Measurements from ENCODE around the gene BMX. TPM values are rescaled to one million over a fixed set of nuclear protein-coding genes. Genes with fewer than 3 reads are reported as not detected.

The BMX gene
- total and polyA plus RNA-seq, 9 of the 15 experiments (the other 6 are each of a cell fraction or from before 2014, with no cell fraction given): 0.45 to 4.2 (median 1.8) TPM

DNA sequence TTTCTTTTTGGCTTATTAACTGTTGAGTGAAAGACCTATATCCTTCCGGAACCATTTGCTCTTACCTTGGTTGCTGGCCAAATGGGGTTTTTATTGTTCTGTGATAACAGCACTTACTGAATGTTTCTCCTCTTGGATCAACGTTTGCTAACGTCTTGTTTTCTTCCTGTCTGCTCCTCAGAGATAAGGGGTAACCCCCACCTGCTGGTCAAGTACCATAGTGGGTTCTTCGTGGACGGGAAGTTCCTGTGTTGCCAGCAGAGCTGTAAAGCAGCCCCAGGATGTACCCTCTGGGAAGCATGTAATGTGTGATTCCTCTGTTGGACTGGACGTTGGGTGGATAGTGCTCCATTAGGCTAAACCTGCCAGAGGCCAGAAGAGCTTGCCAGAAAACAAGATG, 15.3 kb downstream of the BMX start (continued):
- TF ChIP-seq, protein P1, sequence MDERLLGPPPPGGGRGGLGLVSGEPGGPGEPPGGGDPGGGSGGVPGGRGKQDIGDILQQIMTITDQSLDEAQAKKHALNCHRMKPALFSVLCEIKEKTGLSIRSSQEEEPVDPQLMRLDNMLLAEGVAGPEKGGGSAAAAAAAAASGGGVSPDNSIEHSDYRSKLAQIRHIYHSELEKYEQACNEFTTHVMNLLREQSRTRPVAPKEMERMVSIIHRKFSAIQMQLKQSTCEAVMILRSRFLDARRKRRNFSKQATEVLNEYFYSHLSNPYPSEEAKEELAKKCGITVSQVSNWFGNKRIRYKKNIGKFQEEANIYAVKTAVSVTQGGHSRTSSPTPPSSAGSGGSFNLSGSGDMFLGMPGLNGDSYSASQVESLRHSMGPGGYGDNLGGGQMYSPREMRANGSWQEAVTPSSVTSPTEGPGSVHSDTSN (CRISPR knock-in tag; IDR thresholded peaks at IDR 0.05; ENCODE audit: low read depth): no peak
- TF ChIP-seq, protein P1 (tag; conservative IDR thresholded peaks at IDR 0.05; ENCODE audit: low read depth): 0 out of 2 replicates have a peak, but pooled peaks have one; percentile 5
- TF ChIP-seq ZNF318 (IDR thresholded peaks at IDR 0.05; ENCODE audit: borderline replicate concordance in 1 of 2, low read depth in 1 of 2) (no peak), NELFE (IDR thresholded peaks at IDR 0.05; ENCODE audit: insufficient read depth, insufficient read length) (no peak), HDAC8 (tag; IDR thresholded peaks at IDR 0.05) (no peak), ZNF717 (CRISPR knock-in tag; IDR thresholded peaks at IDR 0.05) (no peak), SMARCA4 (IDR thresholded peaks at IDR 0.05) (peak; percentile 88), PURB (CRISPR knock-in tag; IDR thresholded peaks at IDR 0.05; ENCODE audit: low read depth) (no peak), MCM7 (IDR thresholded peaks at IDR 0.05) (no peak), NFE2L1 (tag; IDR thresholded peaks at IDR 0.05; ENCODE audit: borderline replicate concordance, low read depth) (no peak), NFRKB (IDR thresholded peaks at IDR 0.05; ENCODE audit: low read depth) (no peak), ZFP91 (CRISPR knock-in tag; IDR thresholded peaks at IDR 0.05) (no peak), SAP30 (IDR thresholded peaks at IDR 0.05; ENCODE audit: borderline replicate concordance, insufficient read depth, low read depth, low read length, poor library complexity, severe bottlenecking) (no peak), ZNF3 (CRISPR knock-in tag; IDR thresholded peaks at IDR 0.05) (no peak), JUND (IDR thresholded peaks at IDR 0.05; ENCODE audit: borderline replicate concordance, low read depth, low read length) (peak; percentile 63), JUND (tag; IDR thresholded peaks at IDR 0.05; ENCODE audit: borderline replicate concordance, low read depth, low read length) (peak; percentile 38; the same call in 1 of the 3 replicates), NCOA1 (IDR thresholded peaks at IDR 0.05; ENCODE audit: low read depth) (peak; percentile 63; the same call in 1 of the 2 replicates)
